Measurements from ENCODE around the gene FAM162A. TPM values are rescaled to one million over a fixed set of nuclear protein-coding genes. Genes with fewer than 3 reads are reported as not detected.

The FAM162A gene
- total and polyA plus RNA-seq, 4 experiments from 2014 or later = 31.1 to 136 (median 64.7) TPM

DNA sequence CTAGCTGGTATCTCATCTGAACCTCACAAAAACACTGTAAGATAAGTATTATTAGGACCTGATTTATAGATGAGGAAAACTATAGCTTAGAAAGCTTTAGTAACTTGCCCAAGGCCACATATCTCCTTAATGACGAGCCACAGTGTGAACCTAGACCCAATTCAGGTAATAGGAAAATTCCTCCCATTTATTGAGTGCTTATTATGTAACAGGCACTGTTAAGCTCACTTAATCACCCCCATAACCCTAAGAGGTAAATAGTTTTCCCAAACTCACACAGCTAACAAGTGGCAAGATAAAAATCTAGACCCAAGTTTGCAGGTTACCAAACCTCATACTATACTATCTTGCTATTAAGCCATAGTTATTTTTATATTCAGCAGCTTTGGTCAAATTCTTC lies 24.0 kb downstream of the FAM162A start:
- DNase-seq = no peak
- intact Hi-C loops (cut with micrococcal nuclease) = no loop called here
- H3K9me3 Mint-ChIP-seq = no peaks in the 10 kb centered on the region
- H3K27me3 ChIP-seq (ENCODE audit: insufficient read depth, low read length) = no peaks in the 10 kb centered on the region
- peaks cover 48 to 80% of the 10 kb centered on the region in 2 donors for H3K36me3 Mint-ChIP-seq
- H3K4me1 Mint-ChIP-seq = peaks cover 11 to 20% (median 13%) of the 10 kb centered on the region in 4 donors
- ChIA-PET CTCF (ENCODE audit: partially characterized antibody) (interaction anchor here (0.9 to 3.0 kb wide), 3 partner anchors 13 to 24 kb away, joined by 3 to 19 read pairs (median 9); partner anchors contain the start of gene FAM162A), POLR2A (ENCODE audit: partially characterized antibody) (interaction anchor here (0.8 to 2.2 kb wide), 4 partner anchors 8 to 221 kb away, joined by 3 to 10 read pairs (median 6); partner anchors contain the start of genes FAM162A, MIX23 and WDR5B)
- H3K9me3 ChIP-seq (ENCODE audit: control insufficient read depth in 1 of 2, low read length in 2 of 2) = no peaks in the 10 kb centered on the region
- H3K27ac Mint-ChIP-seq = peak overlapping the region in 2 of 7 donors; percentile 13 to 43
- no peak overlapping the region for H3K4me3 Mint-ChIP-seq
- no peak overlapping the region for H3K27ac ChIP-seq (ENCODE audit: low read depth, low read length)
- no peaks in the 10 kb centered on the region for H3K27me3 Mint-ChIP-seq
- H3K4me3 ChIP-seq (ENCODE audit: low read length in 2 of 2) = no peak overlapping the region
- no peaks in the 10 kb centered on the region for H3K4me1 ChIP-seq (ENCODE audit: insufficient read depth, low read length)
- H3K36me3 ChIP-seq (ENCODE audit: insufficient read depth, low read length) = peaks cover 72% of the 10 kb centered on the region

DNA sequence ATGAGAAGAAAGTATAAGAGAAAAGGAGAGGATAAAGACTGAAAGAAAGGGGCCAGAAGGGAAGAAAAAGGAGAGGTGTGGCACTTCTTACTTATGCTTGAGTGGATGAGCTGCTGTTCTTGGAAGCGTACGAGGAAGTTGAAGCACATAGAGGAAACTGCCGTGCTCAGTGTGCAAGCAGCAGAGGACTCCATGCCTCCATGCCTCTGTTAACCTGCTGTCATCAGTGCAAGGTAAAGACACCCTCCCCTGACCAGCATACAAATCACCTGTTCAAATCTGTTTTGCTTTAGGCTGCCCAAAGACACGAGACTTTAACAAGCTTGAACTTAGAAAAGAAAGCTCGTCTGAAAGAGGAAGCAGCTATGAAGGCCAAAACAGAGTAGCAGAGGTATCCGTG lies 25.5 kb downstream of the FAM162A start:
- intact Hi-C loops (cut with micrococcal nuclease) = no loop called here
- no peak for DNase-seq
- H3K36me3 Mint-ChIP-seq = peaks cover 42 to 70% of the 10 kb centered on the region in 2 donors
- H3K27me3 Mint-ChIP-seq = no peaks in the 10 kb centered on the region
- Histone ChIP-seq H3K27me3 (ENCODE audit: insufficient read depth, low read length) (no peaks in the 10 kb centered on the region), H3K9me3 (ENCODE audit: control insufficient read depth in 1 of 2, low read length in 2 of 2) (no peaks in the 10 kb centered on the region), H3K4me1 (ENCODE audit: insufficient read depth, low read length) (peaks cover 12% of the 10 kb centered on the region), H3K27ac (ENCODE audit: low read depth, low read length) (no peak overlapping the region), H3K36me3 (ENCODE audit: insufficient read depth, low read length) (peaks cover 59% of the 10 kb centered on the region), H3K4me3 (ENCODE audit: low read length in 2 of 2) (no peak overlapping the region)
- ChIA-PET POLR2A (ENCODE audit: partially characterized antibody) (no interaction called here), CTCF (ENCODE audit: partially characterized antibody) (interaction anchor here (0.5 to 3.0 kb wide), 2 partner anchors 16 to 863 kb away, joined by 4 to 19 read pairs; no protein-coding TSS in a partner anchor)
- no peak overlapping the region for H3K4me3 Mint-ChIP-seq
- no peaks in the 10 kb centered on the region for H3K9me3 Mint-ChIP-seq
- peaks cover 18 to 35% (median 24%) of the 10 kb centered on the region in 4 donors for H3K4me1 Mint-ChIP-seq
- peak overlapping the region in 6 of 7 donors; percentile 2 to 75 (median 29) for H3K27ac Mint-ChIP-seq

DNA sequence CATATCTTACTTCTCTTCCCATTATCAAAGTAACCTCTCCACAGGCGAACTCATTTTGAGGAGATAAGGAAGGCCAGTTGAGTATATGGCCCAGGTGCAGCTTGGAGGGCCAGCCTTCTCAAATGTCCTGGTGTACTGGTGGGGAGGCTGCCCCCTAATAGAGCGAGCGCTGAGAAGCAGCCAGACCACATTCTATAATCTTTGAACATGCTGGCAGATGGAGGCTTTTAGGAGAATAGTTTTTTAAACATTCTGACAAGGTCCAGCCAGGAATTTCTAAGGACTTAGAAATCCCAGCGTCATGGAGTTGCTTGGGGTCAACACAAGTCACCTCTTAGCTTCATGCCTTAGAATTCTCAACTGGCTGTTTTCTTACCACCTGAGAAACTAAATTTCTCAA lies 26.1 kb downstream of the FAM162A start:
- DNase-seq = no peak
- Mint-ChIP-seq H3K4me3 (no peak overlapping the region), H3K27me3 (no peaks in the 10 kb centered on the region), H3K27ac (peak overlapping the region in 2 of 7 donors; percentile 27 to 29), H3K9me3 (no peaks in the 10 kb centered on the region), H3K36me3 (peaks cover 42 to 70% of the 10 kb centered on the region in 2 donors), H3K4me1 (peaks cover 25 to 41% (median 31%) of the 10 kb centered on the region in 4 donors)
- intact Hi-C loops (cut with micrococcal nuclease) = loop anchor here (10.0 kb wide), 1 partner anchor 1175 kb away; the partner anchor contains the start of gene HACD2
- no peak overlapping the region for H3K4me3 ChIP-seq (ENCODE audit: low read length in 2 of 2)
- H3K27me3 ChIP-seq (ENCODE audit: insufficient read depth, low read length) = no peaks in the 10 kb centered on the region
- ChIA-PET POLR2A (ENCODE audit: partially characterized antibody) (no interaction called here), CTCF (ENCODE audit: partially characterized antibody) (no interaction called here)
- H3K9me3 ChIP-seq (ENCODE audit: control insufficient read depth in 1 of 2, low read length in 2 of 2) = no peaks in the 10 kb centered on the region
- peaks cover 19% of the 10 kb centered on the region for H3K4me1 ChIP-seq (ENCODE audit: insufficient read depth, low read length)
- H3K36me3 ChIP-seq (ENCODE audit: insufficient read depth, low read length) = peaks cover 55% of the 10 kb centered on the region
- no peak overlapping the region for H3K27ac ChIP-seq (ENCODE audit: low read depth, low read length)

DNA sequence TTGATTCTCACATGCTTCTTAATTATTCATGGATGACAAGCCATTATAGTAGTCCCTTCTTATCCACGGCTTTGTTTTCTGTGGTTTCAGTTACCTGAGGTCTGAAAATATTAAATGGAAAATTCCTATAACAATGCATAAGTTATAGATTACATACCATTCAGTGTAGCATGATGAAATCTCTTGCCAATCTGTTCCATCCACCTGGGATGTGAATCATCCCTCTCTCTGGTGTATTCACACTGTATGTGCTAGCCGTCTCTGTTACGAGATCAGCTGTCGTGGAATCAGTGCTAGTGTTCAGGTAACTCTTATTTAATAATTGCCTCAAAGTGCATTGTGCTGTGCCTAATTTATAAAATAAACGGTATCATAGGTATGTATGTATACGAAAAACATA lies 26.7 kb downstream of the FAM162A start:
- CTCF ChIA-PET (ENCODE audit: partially characterized antibody) = interaction anchor here (1.1 to 1.2 kb wide), 3 partner anchors 17 to 95 kb away, joined by 3 to 6 read pairs (median 4); partner anchors contain the start of gene FAM162A
- Mint-ChIP-seq H3K27me3 (no peaks in the 10 kb centered on the region), H3K27ac (peak overlapping the region in 4 of 7 donors; percentile 29 to 85 (median 74))

DNA sequence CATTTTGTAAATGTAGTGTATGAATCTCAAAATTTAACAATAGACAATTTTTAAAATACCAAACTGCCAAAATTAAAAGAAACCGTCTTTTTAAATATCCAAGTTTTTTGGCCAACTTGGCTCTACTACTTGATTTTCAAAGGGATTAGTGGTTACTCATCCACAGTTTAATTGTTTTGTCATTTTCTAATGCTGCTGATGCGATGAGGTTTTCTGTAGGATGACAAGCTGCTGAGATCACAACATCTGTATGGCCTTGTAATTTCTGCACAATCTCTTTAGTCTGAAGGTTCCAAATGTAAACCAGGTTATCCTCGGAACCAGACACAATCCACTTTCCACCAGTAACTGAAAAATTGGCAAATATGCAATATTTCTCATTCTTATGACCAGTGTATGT lies 30.4 kb downstream of the FAM162A start:
- Mint-ChIP-seq H3K4me1 (peaks cover 36 to 66% (median 50%) of the 10 kb centered on the region in 4 donors), H3K36me3 (peaks cover 8 to 46% of the 10 kb centered on the region in 2 donors), H3K4me3 (peak overlapping the region in 7 of 8 donors; percentile 96 to 100 (median 98)), H3K9me3 (peaks cover 0 to 4% (median 0%) of the 10 kb centered on the region in 8 donors), H3K27ac (peak overlapping the region; percentile 97 to 100 (median 100)), H3K27me3 (no peaks in the 10 kb centered on the region)
- ChIA-PET CTCF (ENCODE audit: partially characterized antibody) (interaction anchor here (4.5 kb wide), 1 partner anchor 31 kb away, joined by 33 read pairs; the partner anchor contains the start of genes FAM162A and MIX23), POLR2A (ENCODE audit: partially characterized antibody) (interaction anchor here (2.7 to 5.7 kb wide), 2 partner anchors 31 to 164 kb away, joined by 9 to 108 read pairs; partner anchors contain the start of genes FAM162A, MIX23 and PARP15)
- intact Hi-C loops (cut with micrococcal nuclease) = loop anchor here (10.0 kb wide), 1 partner anchor 1170 kb away; the partner anchor contains the start of gene HACD2
- H3K9me3 ChIP-seq (ENCODE audit: control insufficient read depth in 1 of 2, low read length in 2 of 2) = no peaks in the 10 kb centered on the region
- peaks cover 35% of the 10 kb centered on the region for H3K4me1 ChIP-seq (ENCODE audit: insufficient read depth, low read length)
- DNase-seq = no peak
- no peak overlapping the region for H3K4me3 ChIP-seq (ENCODE audit: low read length in 2 of 2)
- no peaks in the 10 kb centered on the region for H3K27me3 ChIP-seq (ENCODE audit: insufficient read depth, low read length)
- H3K27ac ChIP-seq (ENCODE audit: low read depth, low read length) = peak overlapping the region; percentile 93
- H3K36me3 ChIP-seq (ENCODE audit: insufficient read depth, low read length) = peaks cover 21% of the 10 kb centered on the region

More for the DNA sequence above, 26.7 kb downstream of the FAM162A start:
- H3K4me1 Mint-ChIP-seq = peaks cover 28 to 47% (median 34%) of the 10 kb centered on the region in 4 donors
- peaks cover 39 to 70% of the 10 kb centered on the region in 2 donors for H3K36me3 Mint-ChIP-seq
- H3K9me3 Mint-ChIP-seq = no peaks in the 10 kb centered on the region
- intact Hi-C loops (cut with micrococcal nuclease) = loop anchor here (10.0 kb wide), 1 partner anchor 1174 kb away; the partner anchor contains the start of gene HACD2
- H3K27ac ChIP-seq (ENCODE audit: low read depth, low read length) = no peak overlapping the region
- no peak overlapping the region for H3K4me3 ChIP-seq (ENCODE audit: low read length in 2 of 2)
- peaks cover 50% of the 10 kb centered on the region for H3K36me3 ChIP-seq (ENCODE audit: insufficient read depth, low read length)
- no peaks in the 10 kb centered on the region for H3K9me3 ChIP-seq (ENCODE audit: control insufficient read depth in 1 of 2, low read length in 2 of 2)
- no peak overlapping the region for H3K4me3 Mint-ChIP-seq
- DNase-seq = no peak
- no peaks in the 10 kb centered on the region for H3K27me3 ChIP-seq (ENCODE audit: insufficient read depth, low read length)
- POLR2A ChIA-PET (ENCODE audit: partially characterized antibody) = no interaction called here
- H3K4me1 ChIP-seq (ENCODE audit: insufficient read depth, low read length) = peaks cover 23% of the 10 kb centered on the region

GRCh38 chr3:122415104-122415744 lies 31.2 kb downstream of the FAM162A start:
- peaks cover 35% of the 10 kb centered on the region for H3K4me1 ChIP-seq (ENCODE audit: insufficient read depth, low read length)
- POLR2A ChIA-PET (ENCODE audit: partially characterized antibody) = interaction anchor here (0.6 to 5.7 kb wide), 22 partner anchors 8 to 869 kb away, joined by 3 to 108 read pairs (median 9); partner anchors contain the start of genes DTX3L, FAM162A, HSPBAP1 and KPNA1
- H3K27me3 Mint-ChIP-seq = no peaks in the 10 kb centered on the region
- peak overlapping the region; percentile 61 to 63 for H3K4me3 ChIP-seq (ENCODE audit: low read length in 2 of 2)
- H3K4me3 Mint-ChIP-seq = peak overlapping the region; percentile 96 to 100 (median 98)
- CTCF ChIA-PET (ENCODE audit: partially characterized antibody) = interaction anchor here (1.0 to 4.5 kb wide), 3 partner anchors 32 to 264 kb away, joined by 3 to 33 read pairs (median 16); partner anchors contain the start of genes FAM162A, MIX23 and PARP14
- H3K36me3 ChIP-seq (ENCODE audit: insufficient read depth, low read length) = peaks cover 20% of the 10 kb centered on the region
- H3K27ac Mint-ChIP-seq = peak overlapping the region; percentile 97 to 100 (median 100)
- peak overlapping the region; percentile 93 for H3K27ac ChIP-seq (ENCODE audit: low read depth, low read length)
- H3K9me3 Mint-ChIP-seq = peaks cover 0 to 4% (median 0%) of the 10 kb centered on the region in 8 donors
- peak; percentile 49 to 76 (median 52) for DNase-seq
- H3K4me1 Mint-ChIP-seq = peaks cover 39 to 68% (median 51%) of the 10 kb centered on the region in 4 donors
- peaks cover 6 to 41% of the 10 kb centered on the region in 2 donors for H3K36me3 Mint-ChIP-seq
- no peaks in the 10 kb centered on the region for H3K9me3 ChIP-seq (ENCODE audit: control insufficient read depth in 1 of 2, low read length in 2 of 2)
- no peaks in the 10 kb centered on the region for H3K27me3 ChIP-seq (ENCODE audit: insufficient read depth, low read length)
- intact Hi-C loops (cut with micrococcal nuclease) = loop anchor here (5.0 to 10.0 kb wide), 2 partner anchors 377 to 1170 kb away; partner anchors contain the start of genes HACD2 and HSPBAP1
